Prostate gland (tissue), 2 donors: ENCODE results near the gene CLIC5.

Experiments
- CTCF ChIP-seq, 4 experiments: fragments of 200-600 bp in 2 of 4; fragments of 450-650 bp in 2 of 4; sonication (generic) in 2 of 4; IDR thresholded peaks; 1 replicate in 3 of 4; 2 replicates in 1 of 4; pipeline ENCODE4 v1.5.1; 2016 to 2019; ENCODE audit warnings: antibody characterized with exemption in 4 of 4, mild to moderate bottlenecking in 2 of 4, moderate library complexity in 2 of 4
- POLR2A ChIP-seq: fragments of 450-650 bp; IDR thresholded peaks from one replicate; pipeline ENCODE4 v1.6.1; 2016; ENCODE audit warnings: antibody characterized with exemption, mild to moderate bottlenecking
- POLR2AphosphoS5 ChIP-seq: sonication (generic); formaldehyde crosslinking; IDR thresholded peaks from one replicate; pipeline ENCODE4 v1.6.1; 2017; ENCODE audit warnings: antibody characterized with exemption

- TF ChIP-seq CTCF (IDR thresholded peaks at IDR 0.05) (no peak), POLR2A (no peak), POLR2AphosphoS5 (no peak)
These were observed 88.0 kb downstream of the CLIC5 start for GRCh38 chr6:45927421-45928320.
